AG08395 (cell line): ENCODE measurements around the gene SLC51A.
A peak's percentile ranks its signal among the peaks of the same experiment; 100 is the strongest.
"Not testable (repeated sequence)": the region's sequence is repeated elsewhere in the genome, so short reads cannot be mapped to it uniquely, and the experiment has no call there.

Experiments
- DNase-seq: peaks from one replicate; pipeline ENCODE4 v3.0.0; 2012; ENCODE audit warnings: mixed read lengths, low spot score

Gene SLC51A

DNA sequence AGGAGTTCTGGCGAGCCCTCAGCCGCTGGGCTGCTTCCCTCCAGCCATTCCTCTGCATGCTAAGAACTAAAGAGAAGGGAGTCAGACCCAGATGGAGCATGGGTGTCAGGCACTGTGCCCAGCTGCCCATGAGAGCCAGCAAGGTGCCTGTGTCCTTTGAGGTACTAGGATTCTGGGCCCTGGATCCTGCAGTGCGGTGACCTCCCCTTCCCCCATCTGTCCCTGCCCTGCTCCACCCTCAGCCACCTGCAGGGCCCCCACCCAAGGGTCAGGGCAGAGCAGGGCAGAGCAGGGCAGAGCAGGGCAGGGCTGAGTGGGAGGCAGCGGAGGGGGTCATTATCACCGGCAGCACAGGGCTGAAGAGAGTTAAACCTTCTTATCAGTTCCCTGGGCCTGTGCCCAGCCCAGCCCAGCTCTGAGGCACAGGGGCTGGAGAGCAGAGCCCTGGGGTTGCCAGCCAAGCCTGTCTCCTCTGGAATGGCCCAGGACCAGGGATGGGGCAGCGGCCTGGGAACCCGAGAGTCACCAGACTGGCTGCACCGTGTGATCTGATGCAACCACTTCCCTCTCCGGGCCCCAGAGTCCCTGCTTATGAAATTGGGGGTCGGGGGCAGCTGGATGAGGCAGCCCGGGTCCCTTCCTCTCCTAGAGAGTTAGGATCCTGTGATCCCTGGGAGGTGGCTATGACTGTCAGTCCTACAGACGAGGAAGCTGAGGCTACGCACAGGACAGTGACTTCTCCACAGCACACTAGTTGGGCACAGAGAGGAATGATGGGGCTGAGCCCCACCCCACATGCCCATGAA, 22.4 kb upstream of the SLC51A start:
- DNase-seq = no peak

DNA sequence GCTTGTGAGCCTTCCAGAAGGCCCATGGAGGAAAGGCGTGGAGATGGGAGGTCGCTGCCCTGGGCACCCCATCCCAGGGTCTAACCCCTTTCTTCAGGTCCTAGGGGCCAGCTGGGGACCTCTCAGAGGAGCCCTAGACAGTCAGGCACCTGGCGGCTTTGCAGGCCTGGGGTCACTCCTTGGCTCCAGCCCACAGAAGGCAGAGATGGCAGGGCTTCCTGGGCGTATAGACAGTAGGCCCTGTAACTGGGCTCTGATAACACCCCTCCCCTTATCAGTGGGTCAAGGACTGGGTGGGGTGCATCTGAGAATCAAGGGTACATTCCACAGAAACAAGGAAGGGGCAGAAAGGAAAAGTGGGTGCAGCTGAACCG, 21.8 kb upstream of the SLC51A start:
- no peak for DNase-seq

GRCh38 chr3:196195664-196196265, 20.6 kb upstream of the SLC51A start:
- DNase-seq = no peak

GRCh38 chr3:196197524-196197923, 18.8 kb upstream of the SLC51A start:
- no peak for DNase-seq

DNA sequence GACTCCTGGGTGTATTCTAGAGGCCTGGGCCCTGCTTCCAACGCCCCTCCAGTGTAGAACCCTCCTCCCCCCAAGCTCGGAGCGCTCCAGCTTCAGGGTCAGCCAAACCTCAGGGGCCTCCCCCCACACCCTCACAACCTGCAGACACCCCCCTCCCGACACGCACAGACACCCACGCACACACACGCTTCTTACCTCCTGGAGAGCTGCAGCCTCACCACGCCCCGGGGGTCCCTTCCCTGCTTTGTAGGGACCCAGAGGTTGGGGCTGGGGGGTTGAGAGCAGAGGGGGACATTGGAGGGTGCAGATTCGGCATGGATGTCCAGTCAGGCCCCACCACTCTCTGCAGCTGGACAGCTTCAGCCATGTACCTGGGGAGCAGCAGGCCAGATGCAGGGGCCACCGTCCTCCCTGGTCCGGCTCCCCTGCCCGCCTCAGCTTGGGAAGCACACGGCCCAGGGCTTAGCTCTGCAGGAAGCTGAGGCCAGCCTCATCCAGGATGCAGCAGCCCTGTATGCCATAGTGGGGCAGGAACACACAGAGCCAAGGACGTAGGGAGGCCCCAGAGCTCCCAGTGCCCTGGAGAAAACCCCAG, 18.2 kb upstream of the SLC51A start:
- DNase-seq = no peak

GRCh38 chr3:196198771-196199753, 17.3 kb upstream of the SLC51A start:
- DNase-seq = no peak

GRCh38 chr3:196202516-196202970, 13.8 kb upstream of the SLC51A start:
- peak; percentile 38 for DNase-seq

- no peak for DNase-seq
Measured at GRCh38 chr3:196203846-196204245, 12.5 kb upstream of the SLC51A start.

DNA sequence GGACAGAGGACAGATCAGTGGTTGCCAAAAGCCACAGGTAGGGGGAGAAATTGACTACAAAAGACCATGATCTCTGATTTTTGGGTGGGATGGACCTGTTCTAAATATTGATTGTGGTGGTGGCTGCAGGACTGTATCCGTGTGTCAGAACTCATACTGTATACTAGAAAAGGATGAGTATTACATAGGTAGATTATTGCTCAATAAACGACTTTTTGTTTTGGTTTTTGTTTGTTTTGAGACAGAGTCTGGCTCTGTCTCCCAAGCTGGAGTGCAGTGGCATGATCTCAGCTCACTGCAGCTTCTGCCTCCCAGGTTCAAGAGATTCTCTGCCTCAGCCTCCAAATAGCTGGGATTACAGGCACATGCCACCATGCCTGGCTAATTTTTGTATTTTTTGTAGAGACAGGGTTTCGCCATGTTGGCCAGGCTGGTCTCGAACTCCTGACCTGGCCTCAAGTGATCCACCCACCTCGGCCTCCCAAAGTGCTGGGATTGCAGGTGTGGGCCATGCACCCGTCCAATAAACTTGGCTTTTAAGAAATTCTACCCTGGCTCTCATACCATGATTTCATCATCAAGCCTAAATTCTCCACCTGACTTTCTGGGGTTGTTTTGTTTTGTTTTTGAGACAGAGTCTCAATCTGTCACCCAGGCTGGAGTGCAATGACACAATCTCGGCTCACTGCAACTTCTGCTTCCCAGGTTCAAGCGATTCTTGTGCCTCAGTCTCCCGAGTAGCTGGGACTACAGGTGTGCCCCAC, 10.7 kb upstream of the SLC51A start:
- not testable (repeated sequence) for DNase-seq

DNA sequence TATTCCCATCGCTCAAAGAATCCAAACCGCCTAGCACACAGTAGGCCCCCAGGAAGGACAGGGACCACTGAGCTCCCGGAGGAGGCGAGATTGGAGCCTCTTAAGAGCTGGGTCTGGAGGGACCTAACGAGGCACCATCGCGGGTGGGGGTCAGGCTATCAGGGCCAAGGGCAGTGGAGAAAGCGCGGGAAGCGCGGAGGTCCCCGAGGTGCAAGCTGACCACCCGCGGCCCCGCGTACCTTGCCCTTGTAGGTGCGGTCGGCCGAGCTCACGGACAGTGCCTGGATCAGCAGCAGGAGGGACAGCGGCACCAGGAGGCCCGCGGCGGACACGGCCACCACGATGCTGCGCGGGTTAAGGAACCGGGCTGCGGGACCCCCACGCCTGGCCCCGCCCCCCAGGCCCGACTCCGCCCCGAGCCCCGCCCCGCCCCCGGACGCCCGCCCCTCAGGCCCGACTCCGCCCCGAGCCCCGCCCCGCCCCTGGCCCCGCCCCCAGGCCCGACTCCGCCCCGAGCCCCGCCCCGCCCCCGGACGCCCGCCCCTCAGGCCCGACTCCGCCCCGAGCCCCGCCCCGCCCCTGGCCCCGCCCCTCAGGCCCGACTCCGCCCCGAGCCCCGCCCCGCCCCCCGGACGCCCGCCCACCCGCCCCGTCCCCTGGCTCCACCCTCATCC, 9.0 kb upstream of the SLC51A start:
- no peak for DNase-seq

DNA sequence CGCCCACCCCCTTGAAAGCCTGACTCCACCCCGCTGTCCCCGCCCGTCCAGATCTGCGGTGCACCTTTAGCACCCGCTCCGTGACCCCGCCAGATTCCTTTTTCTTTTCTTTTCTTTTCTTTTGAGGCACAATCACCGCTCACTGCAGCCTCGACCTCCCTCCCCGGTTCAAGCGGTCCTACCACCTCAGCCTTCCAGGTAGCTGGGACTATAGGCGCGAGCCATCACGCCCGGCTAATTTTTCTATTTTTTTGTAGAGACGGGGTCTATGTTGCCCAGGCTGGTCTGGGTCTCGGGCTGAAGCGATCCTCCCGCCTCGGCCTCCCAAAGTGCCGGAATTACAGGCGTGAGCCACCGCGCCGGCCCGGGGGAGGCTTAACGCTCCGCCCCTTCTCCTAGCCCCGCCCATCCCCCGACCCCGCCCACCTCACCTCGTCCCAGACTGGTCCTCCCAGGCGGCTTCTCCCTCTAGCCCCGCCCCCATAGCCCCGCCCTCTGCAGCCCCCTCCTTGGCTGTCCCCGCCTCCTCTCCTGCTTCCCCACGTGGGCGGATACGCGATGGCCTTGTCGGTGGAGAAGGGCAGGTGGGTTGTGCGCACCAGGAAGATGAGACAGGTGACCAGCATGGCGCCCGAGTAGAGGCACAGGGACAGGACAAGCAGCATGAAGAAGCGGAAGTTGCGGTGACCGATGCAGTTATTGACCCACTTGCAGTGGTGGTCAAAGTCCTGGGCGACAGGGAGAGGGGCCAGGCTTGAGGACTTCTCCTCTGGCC, 8.3 kb upstream of the SLC51A start:
- DNase-seq = peak; percentile 56

DNA sequence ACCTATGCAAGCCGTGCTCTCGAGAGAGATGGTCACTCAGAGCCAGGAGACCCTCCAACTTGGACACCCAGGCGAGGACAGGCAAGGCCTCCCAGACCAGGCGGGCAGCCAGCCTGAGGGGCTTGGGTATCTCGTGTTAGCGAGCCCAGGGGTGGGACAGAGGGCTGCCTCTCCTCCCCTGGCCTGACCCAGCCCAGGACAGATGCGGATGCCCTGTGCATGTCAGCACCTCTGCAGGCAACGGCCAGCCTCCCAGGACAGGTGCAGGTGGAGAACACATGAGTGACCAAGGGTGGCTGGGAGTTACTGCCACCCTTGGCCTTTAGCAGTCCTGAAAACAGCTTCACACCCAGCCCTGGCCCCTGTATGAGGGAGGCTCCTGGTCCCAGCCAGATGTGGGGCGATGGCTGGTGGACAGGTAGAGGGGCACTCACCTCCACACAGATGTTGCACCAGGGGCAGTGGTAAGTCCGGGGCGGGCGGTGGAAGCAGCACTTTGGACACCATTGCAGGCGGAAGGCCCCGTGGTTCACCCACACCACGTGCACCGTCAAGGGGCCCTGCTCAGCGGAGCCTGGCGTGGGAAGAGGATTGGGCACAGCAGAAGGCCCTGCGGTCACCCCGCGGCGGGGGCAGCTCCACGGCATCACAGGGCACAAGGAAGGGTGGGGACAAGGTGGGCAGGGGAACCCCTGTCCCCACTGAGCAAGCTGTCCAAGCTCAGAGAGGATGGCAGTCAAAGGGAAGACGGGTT, 7.2 kb upstream of the SLC51A start:
- DNase-seq = no peak

DNA sequence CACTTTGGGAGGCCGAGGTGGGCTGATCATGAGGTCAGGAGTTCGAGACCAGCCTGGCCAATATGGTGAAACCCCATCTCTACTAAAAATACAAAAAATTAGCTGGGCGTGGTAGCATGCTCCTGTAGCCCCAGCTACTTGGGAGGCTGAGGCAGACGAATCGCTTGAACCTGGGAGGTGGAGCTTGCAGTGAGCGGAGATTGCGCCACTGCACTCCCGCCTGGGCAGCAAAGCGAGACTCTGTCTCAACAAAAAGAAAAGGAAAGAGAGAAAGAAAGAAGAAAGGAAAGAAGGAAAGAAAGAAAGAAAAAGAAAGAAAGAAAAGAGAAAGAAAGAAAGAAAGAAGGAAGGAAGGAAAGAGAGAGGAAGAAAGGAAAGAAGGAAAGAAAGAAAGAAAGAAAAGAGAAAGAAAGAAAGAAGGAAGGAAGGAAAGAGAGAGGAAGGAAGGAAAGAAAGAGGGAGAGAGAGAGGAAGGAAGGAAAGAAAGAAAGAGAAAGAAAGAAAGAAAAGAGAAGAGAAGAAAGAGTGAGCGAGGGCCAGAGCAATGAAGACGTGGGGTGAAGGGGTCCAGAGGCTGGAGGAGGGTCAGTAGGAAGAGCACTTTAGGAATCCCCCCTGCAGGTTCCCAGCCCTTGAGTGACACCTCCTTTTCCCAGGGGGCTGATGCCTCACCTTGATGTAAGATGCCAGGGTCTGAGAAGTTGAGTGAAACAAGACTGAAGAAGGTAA, 6.2 kb upstream of the SLC51A start:
- not testable (repeated sequence) for DNase-seq

DNA sequence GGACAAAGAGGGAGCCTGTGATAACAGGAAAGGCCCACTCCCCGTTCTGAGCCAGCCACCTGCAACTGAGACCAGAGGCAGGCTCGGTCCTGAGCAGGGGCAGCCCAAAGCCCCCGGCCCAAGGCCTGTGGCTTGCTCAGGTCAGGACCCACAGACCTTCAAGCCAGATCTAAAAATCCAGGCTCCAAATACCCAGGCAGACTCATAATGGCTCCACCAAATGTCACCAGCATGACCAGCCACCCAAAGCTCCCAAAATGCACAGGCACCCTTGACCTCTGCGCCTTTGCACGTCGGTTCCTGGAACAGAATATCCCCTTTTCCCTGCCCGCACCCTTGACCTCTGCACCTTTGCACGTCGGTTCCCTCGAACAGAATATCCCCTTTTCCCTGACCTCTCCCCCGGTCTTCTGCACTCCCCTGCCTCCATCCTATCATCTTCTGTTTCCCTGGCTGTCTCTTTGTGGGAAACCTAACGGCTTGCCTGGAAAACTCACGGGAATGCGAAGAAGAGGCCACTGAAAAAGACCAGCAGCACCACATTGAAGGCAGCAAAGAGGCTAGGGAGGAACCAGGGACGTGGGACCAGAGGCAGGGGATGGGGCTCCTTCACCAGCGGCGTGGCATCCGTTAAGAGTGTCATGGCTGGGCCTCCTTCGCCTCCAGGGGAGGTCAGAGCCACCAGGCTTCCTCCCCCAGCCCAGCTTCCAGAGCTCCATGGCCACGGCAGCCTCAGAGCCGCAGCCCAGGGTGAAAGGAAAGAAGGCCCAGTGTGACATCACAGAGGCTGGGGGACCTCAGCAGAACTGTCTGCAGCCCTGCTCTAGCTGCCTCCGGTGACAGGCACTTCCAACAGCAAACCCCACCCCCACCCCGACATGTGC, 5.4 kb upstream of the SLC51A start, which contains the start of gene ZDHHC19:
Gene ZDHHC19, minus strand, starts transcription at position 728 of the 884 bp plus-strand sequence. Its CDS starts 85 bp downstream, at position 643.
- no peak for DNase-seq

DNA sequence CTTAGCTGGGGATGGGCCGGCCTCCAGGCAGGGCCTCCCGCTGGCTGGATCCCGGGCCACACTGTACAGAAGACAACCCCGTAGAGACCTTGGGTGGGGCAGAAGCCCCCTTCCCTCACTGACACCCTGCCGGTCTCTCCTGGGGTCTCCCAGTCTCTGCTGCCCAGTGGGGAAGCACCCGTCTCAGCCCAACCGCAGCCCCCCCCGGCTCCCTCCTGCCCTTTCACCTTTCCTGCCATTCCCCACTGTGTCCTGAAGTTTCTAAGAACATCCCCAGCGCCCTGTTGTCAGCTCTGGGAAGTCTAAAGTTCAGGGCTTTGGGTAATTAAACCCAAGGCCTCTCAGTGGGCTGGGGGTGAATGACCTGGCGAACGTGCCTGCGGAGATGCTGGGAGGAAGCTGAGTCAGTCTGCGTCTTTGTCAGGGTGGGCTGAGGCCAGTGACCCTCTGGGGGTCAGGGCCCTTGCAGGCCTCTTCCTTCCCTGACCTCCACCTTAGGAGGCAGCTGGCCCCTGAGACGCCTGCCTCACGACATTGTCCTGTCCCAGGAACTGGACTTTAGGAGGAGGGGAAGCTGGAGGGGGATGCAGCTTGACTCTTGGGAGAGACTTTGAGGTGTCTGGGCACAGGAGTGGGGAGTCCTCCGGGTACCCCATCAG, 1.4 kb upstream of the SLC51A start:
- no peak for DNase-seq

GRCh38 chr3:196215493-196216020, 777 bp upstream of the SLC51A start:
- DNase-seq = no peak
